Natural killer cell treated with Interleukin-12 subunit alpha and Interleukin-12 subunit beta and Interleukin-15 and Interleukin-18, amount 100 ng/mL, for 72 hours (primary cell): ENCODE measurements around the gene SLC10A6. TPM values are rescaled to one million over a fixed set of nuclear protein-coding genes. Genes with fewer than 3 reads are reported as not detected.

Experiments
- ATAC-seq, 2 donors: fragments of 150-1000 bp; cut with Tn5 transposase in 1 of 2; sonication (Bioruptor Pico), chemical (Tn5 transposase) in 1 of 2; 2 replicates each; pipeline ENCODE4 v1.10.0; 2021
- DNase-seq: peaks from one replicate; pipeline ENCODE4 v3.0.0; 2022; ENCODE audit warnings: low spot score
- H3K27ac Mint-ChIP-seq, 2 donors: 1 replicate in 1 of 2; 2 replicates in 1 of 2; pipeline ENCODE4 v1.8.0; 2022; ENCODE audit warnings: mixed read lengths in 2 of 2, mild to moderate bottlenecking in 1 of 2, moderate library complexity in 1 of 2
- H3K27me3 Mint-ChIP-seq, 2 donors: 1 replicate in 1 of 2; 2 replicates in 1 of 2; pipeline ENCODE4 v1.8.0; 2022; ENCODE audit warnings: mixed read lengths in 2 of 2
- H3K36me3 Mint-ChIP-seq: one replicate; pipeline ENCODE4 v1.8.0; 2022; ENCODE audit warnings: mixed read lengths
- H3K4me1 Mint-ChIP-seq, 2 donors: 1 replicate in 1 of 2; 2 replicates in 1 of 2; pipeline ENCODE4 v1.8.0; 2022; ENCODE audit warnings: low read depth in 2 of 2, mixed read lengths in 2 of 2, mild to moderate bottlenecking in 1 of 2
- H3K4me3 Mint-ChIP-seq: one replicate; pipeline ENCODE4 v1.8.0; 2022; ENCODE audit warnings: mixed read lengths
- H3K9me3 Mint-ChIP-seq: 2 replicates; pipeline ENCODE4 v1.8.0; 2022; ENCODE audit warnings: mixed read lengths
- total RNA-seq, 2 donors: library from RNA; stranded (reverse); gene quantifications; one replicate each; pipeline ENCODE4 v1.2.3, GENCODE V29; 2022

SLC10A6 gene
- total RNA-seq, 2 donors from 2014 or later: not detected

GRCh38 chr4:86834901-86835300 lies 14.3 kb downstream of the SLC10A6 start:
- Mint-ChIP-seq H3K36me3 (no peaks in the 10 kb centered on the region), H3K27ac (no peak overlapping the region), H3K4me1 (no peaks in the 10 kb centered on the region), H3K9me3 (no peaks in the 10 kb centered on the region), H3K4me3 (no peak overlapping the region), H3K27me3 (peaks cover 0 to 3% of the 10 kb centered on the region in 2 donors)
- no peak for DNase-seq
- no peak for ATAC-seq

- H3K9me3 Mint-ChIP-seq: no peaks in the 10 kb centered on the region
- peaks cover 0 to 3% of the 10 kb centered on the region in 2 donors for H3K27me3 Mint-ChIP-seq
- no peak overlapping the region for H3K4me3 Mint-ChIP-seq
- no peak for DNase-seq
- H3K27ac Mint-ChIP-seq: no peak overlapping the region
- ATAC-seq: no peak
- no peaks in the 10 kb centered on the region for H3K36me3 Mint-ChIP-seq
- no peaks in the 10 kb centered on the region for H3K4me1 Mint-ChIP-seq
Measured at GRCh38 chr4:86833615-86834014, 15.6 kb downstream of the SLC10A6 start.

DNA sequence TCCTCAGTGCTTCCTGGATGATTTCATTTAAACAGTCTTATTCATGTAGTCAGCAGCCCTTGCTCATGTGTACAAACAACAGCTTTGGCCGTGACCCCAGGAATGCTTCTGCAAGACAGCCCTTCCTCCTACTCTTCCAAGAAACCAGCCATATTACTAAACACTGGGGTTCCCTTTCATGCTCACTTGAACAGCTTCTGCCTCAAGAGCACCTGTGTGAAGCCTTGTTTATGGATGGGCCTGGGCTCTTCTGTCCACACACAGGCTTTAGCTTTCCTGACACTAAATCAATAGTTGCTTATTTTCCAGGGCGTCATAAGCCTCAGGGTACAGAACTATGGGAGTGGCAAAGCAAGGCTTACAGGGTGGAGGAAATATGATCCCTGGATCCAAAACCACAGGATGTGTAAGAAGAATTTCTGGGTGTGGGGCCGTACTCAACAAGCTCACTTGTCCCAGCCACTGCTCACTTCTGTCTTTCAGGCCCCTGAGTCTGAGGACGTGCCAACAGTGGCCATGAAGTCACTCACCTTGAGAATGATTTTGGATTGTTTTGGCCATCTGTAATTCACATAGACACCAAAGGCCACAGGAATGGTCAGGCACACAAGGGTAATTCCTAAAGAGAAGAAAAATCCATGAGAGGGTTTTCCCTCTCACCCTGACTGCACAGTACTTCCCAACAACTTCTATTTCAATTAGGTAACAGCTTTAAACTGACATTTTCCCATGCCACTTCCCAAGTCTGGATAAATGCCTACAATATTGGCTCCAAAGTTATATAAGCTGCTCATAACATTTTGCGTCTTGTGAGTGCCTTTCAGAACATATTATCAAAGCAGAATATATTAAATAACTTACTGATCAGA lies 17.7 kb downstream of the SLC10A6 start:
- H3K27ac Mint-ChIP-seq: no peak overlapping the region
- no peaks in the 10 kb centered on the region for H3K4me1 Mint-ChIP-seq
- H3K27me3 Mint-ChIP-seq: peaks cover 0 to 3% of the 10 kb centered on the region in 2 donors
- H3K36me3 Mint-ChIP-seq: no peaks in the 10 kb centered on the region
- no peak overlapping the region for H3K4me3 Mint-ChIP-seq
- DNase-seq: no peak
- no peak for ATAC-seq
- no peaks in the 10 kb centered on the region for H3K9me3 Mint-ChIP-seq

DNA sequence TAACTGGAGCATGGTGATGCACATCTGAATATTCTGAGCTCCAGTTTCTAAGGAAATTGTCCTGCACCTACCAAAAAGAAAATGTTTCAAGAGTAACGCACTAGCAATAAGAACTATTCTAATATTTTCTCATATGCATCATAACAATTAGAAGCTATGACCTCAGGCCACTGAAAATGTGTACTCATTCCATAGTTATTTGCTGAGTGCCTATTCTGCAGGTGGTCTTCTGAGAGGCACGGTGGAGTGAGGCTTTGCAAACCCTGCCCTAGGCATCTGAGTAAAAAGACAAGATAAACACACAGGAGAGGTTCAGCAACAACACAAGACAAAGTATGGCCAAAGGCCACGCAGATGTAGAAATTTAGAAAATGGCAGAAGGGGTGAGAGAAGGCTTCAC lies 23.7 kb downstream of the SLC10A6 start:
- ATAC-seq (no peak), DNase-seq (no peak)
- Mint-ChIP-seq H3K27me3 (no peaks in the 10 kb centered on the region), H3K4me1 (no peaks in the 10 kb centered on the region), H3K36me3 (no peaks in the 10 kb centered on the region), H3K27ac (no peak overlapping the region), H3K9me3 (peaks cover 2% of the 10 kb centered on the region), H3K4me3 (no peak overlapping the region)

GRCh38 chr4:86822136-86822535 lies 27.0 kb downstream of the SLC10A6 start:
- H3K27me3 Mint-ChIP-seq: no peaks in the 10 kb centered on the region
- H3K9me3 Mint-ChIP-seq: peaks cover 5% of the 10 kb centered on the region
- ATAC-seq (no peak), DNase-seq (no peak)
- H3K4me3 Mint-ChIP-seq: no peak overlapping the region
- H3K4me1 Mint-ChIP-seq: no peaks in the 10 kb centered on the region
- H3K27ac Mint-ChIP-seq: no peak overlapping the region
- H3K36me3 Mint-ChIP-seq: no peaks in the 10 kb centered on the region

GRCh38 chr4:86821151-86821550 lies 28.0 kb downstream of the SLC10A6 start:
- Mint-ChIP-seq H3K4me3 (no peak overlapping the region), H3K27ac (no peak overlapping the region), H3K4me1 (no peaks in the 10 kb centered on the region), H3K9me3 (peaks cover 6% of the 10 kb centered on the region), H3K27me3 (no peaks in the 10 kb centered on the region), H3K36me3 (no peaks in the 10 kb centered on the region)
- DNase-seq: no peak
- no peak for ATAC-seq

DNA sequence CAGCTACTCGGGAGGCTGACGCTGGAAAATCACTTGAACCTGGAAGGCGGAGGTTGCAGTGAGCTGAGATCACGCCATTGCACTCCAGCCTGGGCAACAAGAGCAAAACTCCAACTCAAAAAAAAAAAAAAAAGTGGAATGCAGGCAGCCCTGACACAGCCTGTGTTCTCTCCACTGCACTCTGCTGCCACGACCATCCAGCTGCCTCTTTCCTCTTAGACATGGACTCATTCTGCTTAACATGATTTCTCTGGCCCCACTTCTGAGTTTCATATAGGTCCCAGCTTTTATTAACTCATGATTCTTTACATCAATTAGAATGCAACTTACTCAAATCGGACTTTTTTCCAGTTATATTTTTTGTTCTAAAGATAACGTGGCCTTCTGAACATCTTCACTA lies 29.6 kb downstream of the SLC10A6 start:
- H3K36me3 Mint-ChIP-seq: no peaks in the 10 kb centered on the region
- no peak overlapping the region for H3K27ac Mint-ChIP-seq
- no peak overlapping the region for H3K4me3 Mint-ChIP-seq
- no peak for ATAC-seq
- DNase-seq: no peak
- H3K4me1 Mint-ChIP-seq: no peaks in the 10 kb centered on the region
- no peaks in the 10 kb centered on the region for H3K27me3 Mint-ChIP-seq
- H3K9me3 Mint-ChIP-seq: peaks cover 6% of the 10 kb centered on the region

DNA sequence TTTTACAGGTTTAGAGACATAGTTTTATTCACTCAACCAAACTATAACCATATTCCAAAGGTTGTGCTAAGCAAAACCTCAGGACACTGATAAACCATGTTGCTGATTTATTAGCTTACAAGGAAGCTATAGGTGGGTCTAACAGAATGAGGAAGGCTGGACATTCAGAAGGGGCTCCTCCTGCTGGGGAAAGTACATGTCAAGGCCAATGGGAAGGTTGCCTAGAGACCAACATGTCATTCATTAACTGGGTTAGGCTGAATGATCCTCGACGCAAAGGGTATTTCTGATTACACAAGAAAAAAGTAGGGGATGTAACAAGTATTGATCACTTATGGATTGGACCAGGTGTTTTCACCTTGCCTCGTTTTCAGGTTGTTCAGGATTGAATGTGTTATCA lies 30.3 kb downstream of the SLC10A6 start:
- Mint-ChIP-seq H3K9me3 (peaks cover 6% of the 10 kb centered on the region), H3K27ac (no peak overlapping the region), H3K27me3 (no peaks in the 10 kb centered on the region), H3K36me3 (no peaks in the 10 kb centered on the region), H3K4me1 (no peaks in the 10 kb centered on the region), H3K4me3 (no peak overlapping the region)
- ATAC-seq: no peak
- no peak for DNase-seq

- no peak for ATAC-seq
- Mint-ChIP-seq H3K9me3 (peaks cover 6% of the 10 kb centered on the region), H3K27me3 (no peaks in the 10 kb centered on the region)
Measured at GRCh38 chr4:86818211-86818610, 31.0 kb downstream of the SLC10A6 start.

DNA sequence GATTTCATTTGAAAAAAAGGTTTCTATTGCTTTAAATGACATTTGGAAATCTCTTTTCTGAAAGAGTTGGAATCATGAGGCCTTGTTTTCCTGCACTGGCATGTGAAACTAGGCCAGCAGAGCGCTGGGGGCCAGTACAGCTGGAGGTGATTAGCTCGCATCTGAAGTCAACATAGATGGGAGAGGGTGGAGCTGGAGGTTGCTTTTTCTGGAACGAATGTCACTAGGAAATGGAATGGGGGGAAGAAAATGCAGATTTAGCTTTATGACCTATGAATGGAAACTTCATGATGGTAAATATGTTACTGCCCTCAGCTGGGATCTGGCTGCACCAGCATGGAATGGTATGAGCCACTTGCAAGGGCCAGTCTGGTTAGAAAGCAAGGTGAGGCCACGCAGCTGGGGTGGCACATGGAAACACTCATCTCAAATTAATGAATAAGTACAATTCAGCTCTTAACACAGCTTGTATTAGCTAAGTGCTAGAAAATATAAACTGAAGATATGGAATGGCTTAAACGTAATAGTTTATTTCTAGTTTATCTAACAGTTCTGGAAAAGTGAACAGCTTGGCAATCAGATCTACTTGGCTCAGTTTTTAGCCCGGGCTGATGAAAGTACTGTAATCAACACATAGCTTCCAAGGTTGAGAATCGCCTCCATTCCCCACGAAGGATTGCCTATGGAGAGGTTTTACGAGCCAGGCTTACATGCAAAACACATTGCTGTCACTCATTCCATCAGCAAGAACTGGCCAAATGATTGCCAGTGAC lies 32.5 kb downstream of the SLC10A6 start:
- DNase-seq (no peak), ATAC-seq (no peak)
- H3K27me3 Mint-ChIP-seq: no peaks in the 10 kb centered on the region
- peaks cover 6% of the 10 kb centered on the region for H3K9me3 Mint-ChIP-seq
- H3K4me1 Mint-ChIP-seq: no peaks in the 10 kb centered on the region
- H3K4me3 Mint-ChIP-seq: no peak overlapping the region
- no peak overlapping the region for H3K27ac Mint-ChIP-seq
- no peaks in the 10 kb centered on the region for H3K36me3 Mint-ChIP-seq

More at GRCh38 chr4:86818211-86818610, 31.0 kb downstream of the SLC10A6 start:
- DNase-seq: no peak
- Mint-ChIP-seq H3K4me3 (no peak overlapping the region), H3K27ac (no peak overlapping the region), H3K36me3 (no peaks in the 10 kb centered on the region), H3K4me1 (no peaks in the 10 kb centered on the region)

DNA sequence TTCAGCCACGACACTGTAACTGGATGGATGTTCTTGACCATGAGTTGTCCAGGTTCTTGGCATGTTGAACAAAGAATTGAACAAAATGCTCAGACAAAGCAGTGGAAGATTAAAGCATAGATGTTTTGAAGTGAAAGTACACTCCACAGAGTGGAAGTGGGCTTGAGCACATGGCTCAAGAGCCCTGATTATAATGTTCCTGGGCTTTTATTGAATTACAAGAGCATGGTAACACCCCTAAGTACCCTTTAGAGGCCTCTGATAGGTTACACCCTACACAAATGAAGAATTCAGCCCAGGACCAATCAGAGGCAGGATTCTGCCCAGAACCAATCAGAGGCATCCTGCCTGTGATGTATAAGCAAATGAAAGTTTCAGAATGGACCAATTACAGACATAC lies 33.5 kb downstream of the SLC10A6 start:
- no peaks in the 10 kb centered on the region for H3K36me3 Mint-ChIP-seq
- no peaks in the 10 kb centered on the region for H3K4me1 Mint-ChIP-seq
- H3K9me3 Mint-ChIP-seq: peaks cover 6% of the 10 kb centered on the region
- H3K27me3 Mint-ChIP-seq: no peaks in the 10 kb centered on the region
- no peak overlapping the region for H3K4me3 Mint-ChIP-seq
- ATAC-seq (no peak), DNase-seq (no peak)
- H3K27ac Mint-ChIP-seq: no peak overlapping the region

GRCh38 chr4:86810847-86811246 lies 38.3 kb downstream of the SLC10A6 start:
- H3K9me3 Mint-ChIP-seq: peaks cover 3% of the 10 kb centered on the region
- ATAC-seq (no peak), DNase-seq (no peak)
- no peaks in the 10 kb centered on the region for H3K4me1 Mint-ChIP-seq
- H3K36me3 Mint-ChIP-seq: no peaks in the 10 kb centered on the region
- no peaks in the 10 kb centered on the region for H3K27me3 Mint-ChIP-seq
- no peak overlapping the region for H3K4me3 Mint-ChIP-seq
- H3K27ac Mint-ChIP-seq: no peak overlapping the region

- Mint-ChIP-seq H3K9me3 (peaks cover 3% of the 10 kb centered on the region), H3K27me3 (no peaks in the 10 kb centered on the region), H3K27ac (no peak overlapping the region), H3K4me3 (no peak overlapping the region), H3K4me1 (no peaks in the 10 kb centered on the region), H3K36me3 (no peaks in the 10 kb centered on the region)
- DNase-seq: no peak
- ATAC-seq: no peak
Measured at GRCh38 chr4:86809809-86810208, 39.4 kb downstream of the SLC10A6 start.

- H3K27me3 Mint-ChIP-seq: no peaks in the 10 kb centered on the region
- no peaks in the 10 kb centered on the region for H3K4me1 Mint-ChIP-seq
- ATAC-seq: no peak
- no peak overlapping the region for H3K27ac Mint-ChIP-seq
- no peaks in the 10 kb centered on the region for H3K36me3 Mint-ChIP-seq
- H3K9me3 Mint-ChIP-seq: peaks cover 8% of the 10 kb centered on the region
- no peak for DNase-seq
- H3K4me3 Mint-ChIP-seq: no peak overlapping the region
Measured at GRCh38 chr4:86791126-86791525, 58.1 kb downstream of the SLC10A6 start.
